A172 (cell line): ENCODE measurements around the gene ZNF441. TPM values are rescaled to one million over a fixed set of nuclear protein-coding genes. Genes with fewer than 3 reads are reported as not detected.
A peak's percentile ranks its signal among the peaks of the same experiment; 100 is the strongest.
"Not testable (repeated sequence)": the region's sequence is repeated elsewhere in the genome, so short reads cannot be mapped to it uniquely, and the experiment has no call there.

Experiments used
- DNase-seq: peaks from one replicate; pipeline ENCODE4 v3.0.0-alpha.2; 2015; ENCODE audit warnings: low spot score
- total RNA-seq: library from RNA; depleted of rRNA; stranded (reverse); fragments of >200 nt; shearing (Covaris generic); gene quantifications from 2 replicates; pipeline ENCODE4 v1.2.3, GENCODE V29; 2014

Gene ZNF441
- total RNA-seq, 1 experiment from 2014 or later, result 6.2 TPM

DNA sequence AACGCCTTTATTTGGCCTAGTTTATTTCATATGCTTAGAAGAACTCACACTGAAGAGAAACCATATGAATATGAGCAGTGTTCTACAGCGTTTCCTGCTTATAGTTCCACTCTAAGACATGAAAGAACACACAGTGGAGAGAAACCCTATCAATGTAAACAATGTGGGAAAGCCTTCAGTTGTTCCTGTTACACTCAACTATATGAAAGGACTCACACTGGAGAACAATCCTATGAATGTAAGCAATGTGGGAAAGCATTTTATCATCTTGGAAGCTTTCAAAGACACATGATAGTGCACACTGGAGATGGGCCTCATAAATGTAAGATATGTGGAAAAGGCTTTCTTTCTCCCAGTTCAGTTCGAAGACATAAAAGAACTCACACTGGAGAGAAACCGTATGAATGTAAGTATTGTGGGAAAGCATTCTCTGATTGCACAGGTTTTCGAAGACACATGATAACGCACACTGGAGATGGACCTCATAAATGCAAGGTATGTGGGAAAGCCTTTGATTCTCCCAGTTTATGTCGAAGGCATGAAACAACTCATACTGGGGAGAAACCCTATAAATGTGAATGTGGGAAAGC is 13.7 kb downstream of the ZNF441 start:
- no peak for DNase-seq

GRCh38 chr19:11781295-11782057 is 14.7 kb downstream of the ZNF441 start:
- no peak for DNase-seq

DNA sequence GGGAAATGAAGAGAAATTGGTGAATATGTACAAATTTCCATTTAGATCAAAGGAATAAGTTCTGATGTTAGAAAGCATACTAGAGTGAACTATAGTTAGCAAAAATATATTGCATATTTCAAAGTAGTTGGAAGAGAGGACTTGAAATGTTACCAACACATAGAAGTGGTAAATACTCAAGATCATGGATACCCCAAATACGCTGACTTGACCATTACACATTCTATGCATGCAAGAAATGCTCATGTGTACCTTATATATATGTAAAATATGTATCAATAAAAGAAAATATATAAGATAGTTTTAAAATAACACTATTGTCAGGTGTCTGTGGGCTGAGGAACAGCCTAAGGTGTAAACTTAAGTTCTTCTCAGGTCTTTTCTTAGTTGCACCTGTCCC is 17.0 kb downstream of the ZNF441 start:
- DNase-seq, result no peak

DNA sequence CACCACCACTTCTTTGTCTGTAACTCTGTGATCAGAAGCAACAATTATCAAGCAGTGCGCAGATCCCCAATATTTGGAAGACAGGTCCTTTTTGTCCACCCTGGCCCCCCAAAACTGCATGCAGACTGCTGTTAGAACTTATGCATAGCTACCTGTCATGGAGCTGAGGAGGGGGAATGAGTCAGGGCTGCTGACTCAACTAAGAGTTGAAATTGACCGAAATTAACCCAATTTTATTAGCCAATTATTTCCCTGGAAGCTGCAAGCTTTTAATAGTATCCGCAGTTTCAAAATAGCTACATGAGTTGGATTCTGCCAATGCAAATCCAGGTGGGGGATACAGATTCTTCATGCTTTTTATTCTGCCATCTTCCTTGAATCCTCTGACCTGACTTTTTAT is 17.6 kb downstream of the ZNF441 start:
- no peak for DNase-seq

DNA sequence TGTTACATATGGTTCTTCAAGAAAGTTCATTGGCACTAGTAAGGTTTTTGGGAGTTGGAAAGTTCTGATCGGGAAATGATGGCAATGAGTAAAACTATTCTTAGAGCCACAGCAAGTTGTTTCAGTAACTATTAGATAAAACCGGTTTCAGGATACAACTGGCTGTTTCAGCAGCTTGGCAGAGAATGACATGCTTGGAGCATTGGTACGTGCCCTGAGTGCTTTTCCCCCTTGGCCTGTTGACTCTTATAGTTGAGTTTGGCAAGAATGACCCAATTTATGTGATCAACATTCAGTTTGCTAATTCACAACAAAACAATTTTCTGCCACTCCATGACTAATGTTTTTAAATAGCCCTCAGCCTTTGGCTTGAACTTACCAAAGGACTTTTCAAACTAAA is 20.7 kb downstream of the ZNF441 start:
- no peak for DNase-seq

- no peak for DNase-seq
Observed at GRCh38 chr19:11792942-11793341, 26.1 kb downstream of the ZNF441 start.

DNA sequence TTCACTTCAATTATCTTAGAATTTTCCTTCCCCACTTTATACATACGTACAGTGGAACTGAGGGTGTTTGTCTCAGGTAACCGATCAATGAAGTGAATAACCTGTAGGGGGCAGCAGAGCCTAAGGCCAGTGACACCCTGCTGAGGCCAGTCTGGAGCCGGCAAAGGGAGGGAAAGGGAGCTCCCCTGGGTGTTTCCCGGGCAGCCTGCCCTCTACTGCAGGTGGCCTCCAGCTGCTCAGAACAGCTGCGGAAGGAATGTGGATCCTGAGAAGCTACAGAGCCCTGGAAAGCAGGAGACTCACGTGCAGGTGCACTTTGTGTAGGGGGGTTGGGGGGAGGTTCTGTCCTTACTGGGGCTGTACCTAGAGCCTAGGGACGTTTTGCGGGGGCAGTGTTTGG is 30.7 kb downstream of the ZNF441 start:
- DNase-seq, result peak; percentile 70

DNA sequence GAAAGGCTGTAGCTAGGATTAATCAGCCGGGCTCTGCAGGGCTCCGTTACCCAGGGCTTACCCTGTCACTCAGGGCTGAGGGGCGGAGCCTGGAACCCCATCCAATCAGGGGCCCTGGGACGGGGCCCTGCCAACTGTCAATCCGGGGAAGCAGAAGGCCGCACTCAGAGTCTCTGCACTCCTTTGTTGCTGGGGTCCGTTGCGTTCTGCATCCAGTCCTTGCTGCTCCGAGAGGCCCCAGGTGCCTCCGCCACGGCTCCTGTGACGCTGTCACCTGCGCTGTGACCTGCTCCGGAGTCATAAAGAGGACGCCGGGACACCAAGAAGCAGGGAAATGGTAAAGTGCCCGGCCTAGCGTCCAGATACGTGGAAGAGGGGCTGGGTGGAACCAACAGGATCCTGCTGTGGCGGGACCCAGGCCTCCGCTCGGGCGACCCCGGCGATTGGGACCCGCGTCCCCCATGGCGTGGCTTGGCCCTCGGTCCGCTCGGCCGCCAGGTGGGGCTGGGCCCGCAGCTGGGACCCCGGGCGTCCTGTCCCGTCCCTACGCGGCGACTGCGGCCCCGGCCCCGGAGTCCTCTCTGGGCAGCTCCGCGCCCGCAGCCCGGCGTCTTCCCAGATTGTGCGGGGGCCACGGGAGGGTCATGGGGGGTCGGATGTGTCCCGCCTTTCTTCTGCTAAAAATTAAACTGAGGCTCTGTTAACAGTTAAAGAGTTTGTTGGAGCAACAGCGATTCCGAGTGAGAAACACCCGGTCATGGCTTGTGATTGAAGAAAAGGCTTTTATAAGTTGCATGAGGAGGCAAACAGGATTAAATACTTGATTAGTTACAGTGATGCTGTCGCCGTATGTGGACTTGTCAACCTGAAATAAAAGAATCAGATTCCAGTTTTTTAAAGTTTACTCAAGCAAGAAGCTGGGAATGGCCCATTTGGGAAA is 31.9 kb downstream of the ZNF441 start, which contains the start of gene ZNF491:
Gene ZNF491 (plus strand): TSS at position 133 of the 940 bp plus-strand sequence. CDS start 7,431 bp downstream, outside the sequence.
- DNase-seq, result no peak

GRCh38 chr19:11806354-11807098 is 39.7 kb downstream of the ZNF441 start:
- no peak for DNase-seq

DNA sequence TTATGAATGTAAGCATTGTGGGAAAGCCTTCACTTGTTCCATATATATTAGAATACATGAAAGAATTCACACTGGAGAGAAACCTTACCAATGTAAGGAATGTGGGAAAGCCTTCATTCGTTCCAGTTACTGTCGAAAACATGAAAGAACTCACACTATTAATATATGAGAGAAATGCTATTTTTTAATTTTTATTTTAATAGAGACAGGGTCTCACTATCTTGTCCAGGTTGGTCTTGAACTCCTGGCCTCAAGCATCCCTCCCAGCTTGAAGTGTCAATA is 40.2 kb downstream of the ZNF441 start:
- no peak for DNase-seq

DNA sequence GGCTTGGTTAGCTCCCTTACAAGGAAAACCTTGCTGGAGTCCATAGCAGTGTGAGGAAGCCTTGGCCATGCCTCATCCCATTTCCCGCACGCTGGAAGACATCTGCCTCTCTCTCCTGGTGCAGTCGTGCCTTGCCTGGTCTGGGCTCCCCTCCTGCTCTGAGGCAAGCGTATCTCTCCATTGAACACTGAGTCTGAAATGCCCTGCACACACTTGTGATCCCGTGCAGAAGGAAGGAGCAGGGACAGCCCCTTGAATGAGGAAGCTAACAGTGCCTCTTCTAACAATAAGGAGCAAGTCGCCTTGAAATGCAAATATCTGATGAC is 46.9 kb downstream of the ZNF441 start:
- DNase-seq, result no peak

DNA sequence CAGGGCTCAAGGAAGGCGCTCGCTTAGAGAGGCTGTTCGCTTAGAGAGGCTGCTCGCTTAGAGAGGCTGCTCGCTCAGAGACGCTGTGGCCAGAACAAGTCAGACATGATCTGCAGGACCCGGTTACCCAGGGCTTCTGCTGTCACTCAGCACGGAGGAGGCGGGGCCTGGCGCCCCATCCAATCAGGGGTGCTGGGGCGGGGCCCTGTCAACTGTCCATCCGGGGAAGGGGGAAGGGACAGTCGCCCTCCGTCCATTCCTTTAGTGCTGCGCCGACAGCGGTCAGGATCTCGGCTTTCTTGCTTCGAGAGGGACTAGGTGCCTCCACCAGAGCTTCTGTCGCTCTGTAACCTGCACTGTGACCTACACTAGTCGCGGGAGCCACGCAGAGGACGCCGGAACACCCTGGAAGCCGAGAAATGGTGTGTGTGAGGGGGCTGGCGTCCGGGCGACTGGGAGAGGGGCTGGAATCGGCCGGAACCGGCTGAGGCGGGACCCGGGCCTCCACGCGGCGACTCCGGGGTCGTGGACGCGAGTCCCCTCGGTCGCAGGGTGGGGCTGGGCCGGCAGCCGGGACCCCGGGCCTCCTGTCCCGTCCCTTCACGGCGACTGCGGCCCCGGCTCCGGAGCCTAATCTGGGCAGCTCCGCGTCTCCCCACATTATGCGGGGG is 47.4 kb downstream of the ZNF441 start, which contains the start of gene ZNF440:
Gene ZNF440 (plus strand): TSS at position 245 of the 671 bp plus-strand sequence. CDS start 175 bp downstream, at position 420.
- DNase-seq, result peak; percentile 95

GRCh38 chr19:11814700-11815035 is 47.9 kb downstream of the ZNF441 start:
- no peak for DNase-seq

GRCh38 chr19:11821474-11822109 is 54.8 kb downstream of the ZNF441 start:
- peak; percentile 71 for DNase-seq

- not testable (repeated sequence) for DNase-seq
Observed at GRCh38 chr19:11828957-11829876, 62.4 kb downstream of the ZNF441 start.

DNA sequence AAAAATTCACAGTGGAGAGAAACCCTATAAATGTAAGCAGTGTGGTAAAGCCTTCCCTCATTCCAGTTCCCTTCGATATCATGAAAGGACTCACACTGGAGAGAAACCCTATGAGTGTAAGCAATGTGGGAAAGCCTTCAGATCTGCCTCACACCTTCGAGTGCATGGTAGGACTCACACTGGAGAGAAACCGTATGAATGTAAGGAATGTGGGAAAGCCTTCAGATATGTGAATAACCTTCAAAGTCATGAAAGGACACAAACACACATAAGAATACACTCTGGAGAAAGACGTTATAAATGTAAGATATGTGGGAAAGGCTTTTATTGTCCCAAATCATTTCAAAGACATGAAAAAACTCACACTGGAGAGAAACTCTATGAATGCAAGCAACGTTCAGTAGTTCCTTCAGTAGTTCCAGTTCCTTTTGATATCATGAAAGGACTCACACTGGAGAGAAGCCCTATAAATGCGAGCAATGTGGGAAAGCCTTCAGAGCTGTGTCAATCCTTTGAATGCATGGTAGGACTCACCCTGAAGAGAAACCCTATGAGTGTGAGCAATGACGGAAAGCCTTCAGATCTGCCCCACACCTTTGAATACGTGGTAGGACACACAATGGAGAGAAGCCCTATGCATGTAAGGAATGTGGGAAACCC is 65.6 kb downstream of the ZNF441 start:
- DNase-seq, result no peak

DNA sequence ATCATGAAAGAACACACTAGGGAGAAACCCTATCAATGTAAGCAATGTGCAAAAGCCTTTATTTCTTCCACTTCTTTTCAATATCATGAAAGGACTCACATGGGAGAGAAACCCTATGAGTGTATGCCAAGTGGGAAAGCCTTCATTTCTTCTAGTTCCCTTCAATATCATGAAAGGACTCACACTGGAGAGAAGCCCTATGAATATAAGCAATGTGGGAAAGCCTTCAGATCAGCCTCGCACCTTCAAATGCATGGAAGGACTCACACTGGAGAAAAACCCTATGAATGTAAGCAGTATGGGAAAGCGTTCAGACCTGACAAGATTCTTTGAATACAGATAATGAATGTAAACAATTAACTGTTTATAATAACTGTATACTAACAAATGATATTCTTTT is 66.7 kb downstream of the ZNF441 start:
- DNase-seq, result no peak
